Right atrium auricular region (tissue), 2 donors: ENCODE data around the gene NRDE2. TPM values are rescaled to one million over a fixed set of nuclear protein-coding genes. Genes with fewer than 3 reads are reported as not detected.

Experiments used
- DNase-seq: peaks from one replicate; pipeline ENCODE4 v3.0.0-alpha.2; 2019; ENCODE audit warnings: low spot score
- H3K27ac ChIP-seq, 2 donors: fragments of 200-600 bp; sonication (generic); 1 replicate in 1 of 2; 2 replicates in 1 of 2; pipeline ENCODE4 v1.5.1; 2016 to 2019
- H3K27me3 ChIP-seq, 2 donors: fragments of 200-600 bp; sonication (generic); one replicate each; pipeline versions ENCODE4 v1.5.1 to v1.6.0; 2017 to 2019
- H3K36me3 ChIP-seq: fragments of 200-600 bp; sonication (generic); one replicate; pipeline ENCODE4 v1.5.1; 2016
- H3K4me1 ChIP-seq, 2 donors: fragments of 200-600 bp; sonication (generic); one replicate each; pipeline versions ENCODE4 v1.5.1 to v1.6.0; 2017 to 2019
- H3K4me3 ChIP-seq, 2 donors: fragments of 200-600 bp; sonication (generic); 1 replicate in 1 of 2; 2 replicates in 1 of 2; pipeline ENCODE4 v1.5.1; 2017 to 2019; ENCODE audit warnings: mild to moderate bottlenecking in 1 of 2, moderate library complexity in 1 of 2
- H3K9me3 ChIP-seq, 2 donors: fragments of 200-600 bp; sonication (generic); one replicate each; pipeline ENCODE4 v1.5.1; 2019
- CTCF ChIP-seq, 2 donors: fragments of 200-600 bp; sonication (generic); IDR thresholded peaks; one replicate each; pipeline ENCODE4 v1.5.1; 2019; ENCODE audit warnings: antibody characterized with exemption in 2 of 2
- total RNA-seq, 2 donors: library from RNA; depleted of rRNA; stranded (reverse); fragments of >200 nt; gene quantifications; one replicate each; pipeline ENCODE4 v1.1.0, GENCODE V29; 2016

NRDE2 gene, protein sequence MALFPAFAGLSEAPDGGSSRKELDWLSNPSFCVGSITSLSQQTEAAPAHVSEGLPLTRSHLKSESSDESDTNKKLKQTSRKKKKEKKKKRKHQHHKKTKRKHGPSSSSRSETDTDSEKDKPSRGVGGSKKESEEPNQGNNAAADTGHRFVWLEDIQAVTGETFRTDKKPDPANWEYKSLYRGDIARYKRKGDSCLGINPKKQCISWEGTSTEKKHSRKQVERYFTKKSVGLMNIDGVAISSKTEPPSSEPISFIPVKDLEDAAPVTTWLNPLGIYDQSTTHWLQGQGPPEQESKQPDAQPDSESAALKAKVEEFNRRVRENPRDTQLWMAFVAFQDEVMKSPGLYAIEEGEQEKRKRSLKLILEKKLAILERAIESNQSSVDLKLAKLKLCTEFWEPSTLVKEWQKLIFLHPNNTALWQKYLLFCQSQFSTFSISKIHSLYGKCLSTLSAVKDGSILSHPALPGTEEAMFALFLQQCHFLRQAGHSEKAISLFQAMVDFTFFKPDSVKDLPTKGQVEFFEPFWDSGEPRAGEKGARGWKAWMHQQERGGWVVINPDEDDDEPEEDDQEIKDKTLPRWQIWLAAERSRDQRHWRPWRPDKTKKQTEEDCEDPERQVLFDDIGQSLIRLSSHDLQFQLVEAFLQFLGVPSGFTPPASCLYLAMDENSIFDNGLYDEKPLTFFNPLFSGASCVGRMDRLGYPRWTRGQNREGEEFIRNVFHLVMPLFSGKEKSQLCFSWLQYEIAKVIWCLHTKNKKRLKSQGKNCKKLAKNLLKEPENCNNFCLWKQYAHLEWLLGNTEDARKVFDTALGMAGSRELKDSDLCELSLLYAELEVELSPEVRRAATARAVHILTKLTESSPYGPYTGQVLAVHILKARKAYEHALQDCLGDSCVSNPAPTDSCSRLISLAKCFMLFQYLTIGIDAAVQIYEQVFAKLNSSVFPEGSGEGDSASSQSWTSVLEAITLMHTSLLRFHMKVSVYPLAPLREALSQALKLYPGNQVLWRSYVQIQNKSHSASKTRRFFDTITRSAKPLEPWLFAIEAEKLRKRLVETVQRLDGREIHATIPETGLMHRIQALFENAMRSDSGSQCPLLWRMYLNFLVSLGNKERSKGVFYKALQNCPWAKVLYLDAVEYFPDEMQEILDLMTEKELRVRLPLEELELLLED
- total RNA-seq: 1 to 10 TPM; 5.9 to 6.9 TPM

GRCh38 chr14:90331497-90332270 lies at the start of gene NRDE2:
Gene NRDE2, minus strand, starts transcription at chr14:90331941. Its CDS starts 37 bp downstream, at chr14:90331904.
- peak in 1 of 2 donors; percentile 25 for TF ChIP-seq CTCF (IDR thresholded peaks at IDR 0.05)
- peak; percentile 98 for DNase-seq
- Histone ChIP-seq H3K9me3 (no peaks in the 10 kb centered on the region), H3K36me3 (no peaks in the 10 kb centered on the region), H3K4me3 (peak within 1 kb of the TSS; percentile 70 to 73), H3K27me3 (no peaks in the 10 kb centered on the region), H3K4me1 (peaks cover 0 to 9% of the 10 kb centered on the region in 2 donors), H3K27ac (peak within 1 kb of the TSS; percentile 87)

DNA sequence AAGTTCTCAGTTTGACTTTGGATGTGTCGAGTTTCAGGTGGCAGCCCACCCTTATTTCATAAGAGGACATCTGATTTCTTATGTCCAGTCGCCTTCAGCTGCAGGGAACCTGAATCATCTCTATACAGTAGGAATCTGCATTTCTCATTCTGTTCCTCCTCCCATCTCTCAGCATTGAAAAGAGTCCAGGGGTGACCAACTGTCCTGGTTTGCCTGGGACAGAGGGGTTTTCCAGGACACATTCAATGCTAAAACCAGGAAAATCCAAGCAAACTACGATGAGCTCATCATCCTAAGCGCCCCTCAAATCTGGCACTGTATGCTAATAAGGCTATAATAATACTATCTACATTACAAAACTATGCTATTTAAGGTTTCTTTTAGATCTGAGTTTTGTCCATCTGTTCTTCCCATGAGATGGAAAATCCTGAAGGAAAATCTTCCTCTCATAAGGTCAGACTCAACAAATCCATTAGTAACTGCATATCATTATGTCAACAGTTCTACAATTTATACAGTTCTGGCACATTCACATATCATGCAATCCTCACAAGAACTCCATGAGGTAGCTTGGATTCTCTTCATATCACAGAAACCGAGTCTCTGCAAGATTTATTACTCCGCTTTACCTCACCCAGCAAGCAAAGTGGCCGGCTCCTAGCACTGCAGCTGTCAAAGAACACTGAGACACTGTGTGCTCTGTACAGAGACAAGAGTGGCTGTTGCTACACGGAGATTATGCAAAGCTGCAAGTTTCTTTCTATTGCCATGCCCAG lies 49.5 kb upstream of the NRDE2 start:
- H3K36me3 ChIP-seq: no peaks in the 10 kb centered on the region
- H3K4me1 ChIP-seq: peaks cover 0 to 30% of the 10 kb centered on the region in 2 donors
- peak in 1 of 2 donors; percentile 12 for TF ChIP-seq CTCF (IDR thresholded peaks at IDR 0.05)
- peak overlapping the region in 1 of 2 donors; percentile 68 for H3K4me3 ChIP-seq
- DNase-seq: no peak
- H3K27ac ChIP-seq: peak overlapping the region; percentile 99 to 100
- H3K27me3 ChIP-seq: no peaks in the 10 kb centered on the region
- no peaks in the 10 kb centered on the region for H3K9me3 ChIP-seq

- H3K27me3 ChIP-seq: no peaks in the 10 kb centered on the region
- H3K36me3 ChIP-seq: no peaks in the 10 kb centered on the region
- H3K27ac ChIP-seq: no peak overlapping the region
- no peak overlapping the region for H3K4me3 ChIP-seq
- no peaks in the 10 kb centered on the region for H3K9me3 ChIP-seq
- no peak for DNase-seq
- TF ChIP-seq CTCF (IDR thresholded peaks at IDR 0.05): no peak
- peaks cover 0 to 20% of the 10 kb centered on the region in 2 donors for H3K4me1 ChIP-seq
Measured at GRCh38 chr14:90379106-90379505, 47.4 kb upstream of the NRDE2 start.

- no peaks in the 10 kb centered on the region for H3K9me3 ChIP-seq
- no peak for DNase-seq
- no peaks in the 10 kb centered on the region for H3K27me3 ChIP-seq
- no peak overlapping the region for H3K4me3 ChIP-seq
- H3K4me1 ChIP-seq: peaks cover 0 to 16% of the 10 kb centered on the region in 2 donors
- no peaks in the 10 kb centered on the region for H3K36me3 ChIP-seq
- TF ChIP-seq CTCF (IDR thresholded peaks at IDR 0.05): no peak
- H3K27ac ChIP-seq: no peak overlapping the region
Measured at GRCh38 chr14:90378249-90378648, 46.5 kb upstream of the NRDE2 start.
